ENCODE results near the gene DEPDC5.

GRCh38 chr22:31948002-31948401 is 194.2 kb downstream of the DEPDC5 start:
- TF ChIP-seq, protein P1, sequence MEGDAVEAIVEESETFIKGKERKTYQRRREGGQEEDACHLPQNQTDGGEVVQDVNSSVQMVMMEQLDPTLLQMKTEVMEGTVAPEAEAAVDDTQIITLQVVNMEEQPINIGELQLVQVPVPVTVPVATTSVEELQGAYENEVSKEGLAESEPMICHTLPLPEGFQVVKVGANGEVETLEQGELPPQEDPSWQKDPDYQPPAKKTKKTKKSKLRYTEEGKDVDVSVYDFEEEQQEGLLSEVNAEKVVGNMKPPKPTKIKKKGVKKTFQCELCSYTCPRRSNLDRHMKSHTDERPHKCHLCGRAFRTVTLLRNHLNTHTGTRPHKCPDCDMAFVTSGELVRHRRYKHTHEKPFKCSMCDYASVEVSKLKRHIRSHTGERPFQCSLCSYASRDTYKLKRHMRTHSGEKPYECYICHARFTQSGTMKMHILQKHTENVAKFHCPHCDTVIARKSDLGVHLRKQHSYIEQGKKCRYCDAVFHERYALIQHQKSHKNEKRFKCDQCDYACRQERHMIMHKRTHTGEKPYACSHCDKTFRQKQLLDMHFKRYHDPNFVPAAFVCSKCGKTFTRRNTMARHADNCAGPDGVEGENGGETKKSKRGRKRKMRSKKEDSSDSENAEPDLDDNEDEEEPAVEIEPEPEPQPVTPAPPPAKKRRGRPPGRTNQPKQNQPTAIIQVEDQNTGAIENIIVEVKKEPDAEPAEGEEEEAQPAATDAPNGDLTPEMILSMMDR (IDR thresholded peaks at IDR 0.05) = no peak
- no peak for TF ChIP-seq POLR2AphosphoS5 (IDR thresholded peaks at IDR 0.05)
- no peak for TF ChIP-seq POLR2A (IDR thresholded peaks at IDR 0.05)
- no peak for TF ChIP-seq EP300 (IDR thresholded peaks at IDR 0.05; ENCODE audit: low read depth)

Data from transverse colon (tissue), 4 donors.